Right atrium auricular region (tissue), 2 donors: ENCODE measurements around the gene HHIP. TPM values are rescaled to one million over a fixed set of nuclear protein-coding genes. Genes with fewer than 3 reads are reported as not detected.
"Not testable (repeated sequence)": the region's sequence is repeated elsewhere in the genome, so short reads cannot be mapped to it uniquely, and the experiment has no call there.

Experiments
- DNase-seq: peaks from one replicate; pipeline ENCODE4 v3.0.0-alpha.2; 2019; ENCODE audit warnings: low spot score
- H3K27ac ChIP-seq, 2 donors: fragments of 200-600 bp; sonication (generic); 1 replicate in 1 of 2; 2 replicates in 1 of 2; pipeline ENCODE4 v1.5.1; 2016 to 2019
- H3K27me3 ChIP-seq, 2 donors: fragments of 200-600 bp; sonication (generic); one replicate each; pipeline versions ENCODE4 v1.5.1 to v1.6.0; 2017 to 2019
- H3K36me3 ChIP-seq: fragments of 200-600 bp; sonication (generic); one replicate; pipeline ENCODE4 v1.5.1; 2016
- H3K4me1 ChIP-seq, 2 donors: fragments of 200-600 bp; sonication (generic); one replicate each; pipeline versions ENCODE4 v1.5.1 to v1.6.0; 2017 to 2019
- H3K4me3 ChIP-seq, 2 donors: fragments of 200-600 bp; sonication (generic); 1 replicate in 1 of 2; 2 replicates in 1 of 2; pipeline ENCODE4 v1.5.1; 2017 to 2019; ENCODE audit warnings: mild to moderate bottlenecking in 1 of 2, moderate library complexity in 1 of 2
- H3K9me3 ChIP-seq, 2 donors: fragments of 200-600 bp; sonication (generic); one replicate each; pipeline ENCODE4 v1.5.1; 2019
- total RNA-seq, 2 donors: library from RNA; depleted of rRNA; stranded (reverse); fragments of >200 nt; gene quantifications; one replicate each; pipeline ENCODE4 v1.1.0, GENCODE V29; 2016
- TF ChIP-seq, protein P1 (sequence below), 2 donors: fragments of 200-600 bp; sonication (generic); IDR thresholded peaks; one replicate each; pipeline ENCODE4 v1.5.1; 2019; ENCODE audit warnings: antibody characterized with exemption in 2 of 2

HHIP gene
- total RNA-seq, 2 donors from 2014 or later: 0.31 to 14.5 TPM

DNA sequence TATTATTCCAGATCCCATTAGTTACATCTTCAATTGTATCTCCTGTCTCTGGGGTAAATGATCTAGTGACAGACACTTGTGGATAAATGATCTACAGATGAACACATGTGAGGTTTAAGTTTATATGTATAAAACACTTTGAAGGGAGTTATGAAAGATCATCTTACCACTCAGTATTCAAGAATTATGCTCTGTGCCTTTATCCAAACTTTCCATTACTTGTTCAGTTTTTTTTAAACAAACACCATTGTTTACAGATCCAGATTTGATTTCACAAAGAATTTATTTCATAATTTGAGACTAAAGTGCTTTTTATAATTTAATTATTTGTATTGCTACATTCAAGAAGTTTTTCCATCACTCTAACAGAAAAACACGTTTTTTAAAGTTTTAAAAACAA lies 142.5 kb downstream of the HHIP start:
- Histone ChIP-seq H3K4me3 (no peak overlapping the region), H3K27me3 (no peaks in the 10 kb centered on the region), H3K4me1 (no peaks in the 10 kb centered on the region), H3K27ac (no peak overlapping the region), H3K36me3 (no peaks in the 10 kb centered on the region), H3K9me3 (no peaks in the 10 kb centered on the region)
- DNase-seq: no peak
- TF ChIP-seq, protein P1, sequence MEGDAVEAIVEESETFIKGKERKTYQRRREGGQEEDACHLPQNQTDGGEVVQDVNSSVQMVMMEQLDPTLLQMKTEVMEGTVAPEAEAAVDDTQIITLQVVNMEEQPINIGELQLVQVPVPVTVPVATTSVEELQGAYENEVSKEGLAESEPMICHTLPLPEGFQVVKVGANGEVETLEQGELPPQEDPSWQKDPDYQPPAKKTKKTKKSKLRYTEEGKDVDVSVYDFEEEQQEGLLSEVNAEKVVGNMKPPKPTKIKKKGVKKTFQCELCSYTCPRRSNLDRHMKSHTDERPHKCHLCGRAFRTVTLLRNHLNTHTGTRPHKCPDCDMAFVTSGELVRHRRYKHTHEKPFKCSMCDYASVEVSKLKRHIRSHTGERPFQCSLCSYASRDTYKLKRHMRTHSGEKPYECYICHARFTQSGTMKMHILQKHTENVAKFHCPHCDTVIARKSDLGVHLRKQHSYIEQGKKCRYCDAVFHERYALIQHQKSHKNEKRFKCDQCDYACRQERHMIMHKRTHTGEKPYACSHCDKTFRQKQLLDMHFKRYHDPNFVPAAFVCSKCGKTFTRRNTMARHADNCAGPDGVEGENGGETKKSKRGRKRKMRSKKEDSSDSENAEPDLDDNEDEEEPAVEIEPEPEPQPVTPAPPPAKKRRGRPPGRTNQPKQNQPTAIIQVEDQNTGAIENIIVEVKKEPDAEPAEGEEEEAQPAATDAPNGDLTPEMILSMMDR (IDR thresholded peaks at IDR 0.05): no peak

DNA sequence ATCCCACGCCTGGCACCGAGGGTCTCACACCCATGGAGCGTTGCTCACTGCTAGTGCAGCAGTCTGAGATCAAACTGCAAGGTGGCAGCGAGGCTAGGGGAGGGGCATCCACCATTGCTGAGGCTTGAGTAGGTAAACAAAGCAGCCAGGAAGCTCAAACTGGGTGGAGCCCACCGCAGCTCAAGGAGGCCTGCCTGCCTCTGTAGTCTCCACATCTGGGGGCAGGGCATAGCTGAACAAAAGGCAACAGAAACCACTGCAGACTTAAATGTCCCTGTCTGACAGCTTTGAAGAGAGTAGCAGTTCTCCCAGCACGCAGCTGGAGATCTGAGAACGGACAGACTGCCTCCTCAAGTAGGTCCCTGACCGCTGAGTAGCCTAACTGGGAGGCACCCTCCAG lies 146.0 kb downstream of the HHIP start:
- H3K9me3 ChIP-seq, DNase-seq, H3K27me3 ChIP-seq, H3K27ac ChIP-seq, H3K36me3 ChIP-seq, H3K4me3 ChIP-seq, H3K4me1 ChIP-seq: not testable (repeated sequence)
